Measurements from ENCODE around the gene BIRC5.
"Not testable (repeated sequence)": the region's sequence is repeated elsewhere in the genome, so short reads cannot be mapped to it uniquely, and the experiment has no call there.

BIRC5 gene

DNA sequence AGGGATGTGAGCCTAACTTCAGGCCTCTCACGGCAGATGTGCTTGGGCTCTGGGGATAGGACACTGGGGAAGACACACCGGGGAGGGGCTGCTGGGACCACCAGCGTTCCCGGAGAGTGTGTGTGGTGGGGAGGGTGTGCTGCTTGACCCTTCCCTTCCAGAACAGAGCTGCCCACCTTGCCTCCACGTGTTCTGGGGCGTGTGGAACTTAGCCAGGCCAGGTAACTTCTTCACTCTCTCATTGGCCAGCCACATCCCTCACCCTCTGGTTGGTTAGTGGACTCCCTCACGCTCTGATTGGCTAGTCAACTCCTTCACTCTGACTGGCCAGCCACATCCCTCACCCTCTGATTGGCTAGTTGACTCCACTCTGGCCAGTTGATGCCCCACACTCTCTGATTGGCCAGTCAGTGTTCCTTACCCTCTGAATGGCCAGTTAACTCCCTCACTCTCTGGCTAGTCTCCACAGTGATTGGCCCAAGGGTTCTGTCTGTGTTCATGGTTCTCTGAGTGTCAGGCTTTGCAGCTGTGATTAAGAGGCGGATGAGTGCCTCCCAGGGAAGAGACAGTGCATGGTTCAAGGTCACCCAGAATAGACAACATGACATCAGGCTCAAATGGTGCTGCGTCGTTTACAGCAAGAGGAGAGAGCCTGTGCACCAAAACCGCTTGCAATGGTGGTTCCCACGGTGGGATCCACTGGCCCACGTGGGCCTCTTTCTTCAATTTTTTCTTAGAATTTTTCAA, 27.4 kb downstream of the BIRC5 start:
- DNase-seq, result no peak

DNA sequence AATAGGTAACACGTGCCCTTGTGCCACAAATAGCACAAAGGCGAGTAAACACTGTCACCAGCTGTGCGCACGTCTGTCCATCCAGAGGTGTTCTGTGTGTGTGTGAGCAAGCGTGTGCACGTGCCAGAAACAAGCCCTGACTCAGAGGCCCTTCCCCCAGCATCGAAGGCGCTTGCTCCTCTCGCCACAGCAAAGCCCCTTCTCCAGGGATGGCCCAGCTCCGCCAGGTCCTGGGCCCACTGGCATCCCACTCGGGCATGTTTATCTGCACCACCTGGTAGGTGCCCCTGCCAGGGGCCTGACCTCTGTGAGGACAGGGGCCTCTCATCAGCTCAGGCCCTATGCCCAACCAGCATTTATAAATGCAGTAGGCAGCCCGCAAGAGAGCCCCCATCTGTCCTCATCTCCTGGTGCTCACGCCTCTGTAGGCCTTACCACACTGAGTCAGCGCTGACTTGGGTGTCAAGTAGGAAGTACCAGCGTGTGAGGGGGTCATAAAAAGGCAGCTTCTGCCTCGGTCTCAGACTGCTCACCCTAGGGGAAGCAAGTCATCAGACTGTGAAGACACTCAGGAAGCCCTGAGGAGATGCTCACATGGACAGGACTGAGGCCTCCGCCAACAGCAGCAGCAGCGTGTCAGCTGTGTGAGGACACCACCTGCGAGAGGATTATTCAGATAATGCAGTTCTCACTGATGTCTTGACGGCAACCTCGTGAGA, 28.1 kb downstream of the BIRC5 start:
- no peak for DNase-seq

DNA sequence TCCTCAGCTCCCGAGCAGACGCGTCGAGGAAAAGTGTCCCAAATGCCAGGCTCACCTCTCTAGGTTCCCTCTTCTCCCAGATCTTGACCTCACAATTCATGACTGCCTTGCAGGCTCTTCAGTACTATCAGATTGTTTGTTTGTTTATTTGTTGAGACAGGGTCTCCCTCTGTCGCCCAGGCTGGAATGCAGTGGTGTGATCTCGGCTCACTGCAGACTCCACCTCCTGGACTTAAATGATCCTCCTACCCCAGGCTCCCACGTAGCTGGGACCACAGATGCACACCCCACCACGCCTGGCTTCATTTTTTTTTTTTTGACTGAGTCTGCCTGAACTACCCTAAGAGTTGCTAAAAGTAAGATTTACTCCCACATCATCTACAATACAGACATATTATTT, 33.3 kb downstream of the BIRC5 start:
- no peak for DNase-seq

DNA sequence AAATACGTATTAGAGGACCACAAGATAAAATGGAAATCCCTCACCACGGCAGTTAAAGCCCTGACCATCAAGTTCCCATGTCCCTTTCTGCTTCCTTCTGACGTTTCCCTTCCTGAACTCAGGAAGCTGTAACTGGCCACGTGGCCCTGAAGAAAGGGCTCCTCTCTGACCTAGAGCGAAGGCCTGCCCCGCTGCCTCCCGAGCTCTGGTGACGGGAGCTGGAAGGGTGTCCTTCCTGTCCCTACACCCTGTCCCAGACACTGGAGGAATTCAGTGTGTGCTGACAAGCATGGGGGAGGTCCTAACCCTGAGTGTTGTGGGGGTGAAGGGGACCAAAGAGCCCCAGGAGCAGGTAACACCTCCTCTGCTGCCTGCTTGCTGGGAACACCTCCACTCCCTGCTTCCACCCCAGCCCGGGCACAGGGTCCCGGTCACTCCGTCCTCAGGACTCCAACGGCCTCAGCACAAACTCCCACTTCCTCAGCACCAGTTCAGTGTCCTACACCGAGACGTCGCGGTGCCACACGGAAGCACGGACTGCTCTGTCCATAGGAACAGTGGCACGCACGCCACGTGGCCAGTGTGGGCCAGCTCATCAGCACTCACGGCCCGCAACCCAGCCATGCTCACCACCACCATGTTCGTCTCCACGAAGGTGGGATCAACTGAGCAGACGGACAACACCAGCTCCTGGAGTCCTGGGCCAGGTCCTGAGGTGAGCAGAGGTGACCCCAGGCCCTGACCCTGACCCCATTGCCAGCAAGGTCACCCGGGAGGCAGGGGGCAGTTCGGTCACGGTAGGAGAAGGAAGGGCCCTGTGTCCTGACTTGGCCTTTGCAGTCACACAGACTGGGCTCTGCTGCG, 34.2 kb downstream of the BIRC5 start:
- no peak for DNase-seq

DNA sequence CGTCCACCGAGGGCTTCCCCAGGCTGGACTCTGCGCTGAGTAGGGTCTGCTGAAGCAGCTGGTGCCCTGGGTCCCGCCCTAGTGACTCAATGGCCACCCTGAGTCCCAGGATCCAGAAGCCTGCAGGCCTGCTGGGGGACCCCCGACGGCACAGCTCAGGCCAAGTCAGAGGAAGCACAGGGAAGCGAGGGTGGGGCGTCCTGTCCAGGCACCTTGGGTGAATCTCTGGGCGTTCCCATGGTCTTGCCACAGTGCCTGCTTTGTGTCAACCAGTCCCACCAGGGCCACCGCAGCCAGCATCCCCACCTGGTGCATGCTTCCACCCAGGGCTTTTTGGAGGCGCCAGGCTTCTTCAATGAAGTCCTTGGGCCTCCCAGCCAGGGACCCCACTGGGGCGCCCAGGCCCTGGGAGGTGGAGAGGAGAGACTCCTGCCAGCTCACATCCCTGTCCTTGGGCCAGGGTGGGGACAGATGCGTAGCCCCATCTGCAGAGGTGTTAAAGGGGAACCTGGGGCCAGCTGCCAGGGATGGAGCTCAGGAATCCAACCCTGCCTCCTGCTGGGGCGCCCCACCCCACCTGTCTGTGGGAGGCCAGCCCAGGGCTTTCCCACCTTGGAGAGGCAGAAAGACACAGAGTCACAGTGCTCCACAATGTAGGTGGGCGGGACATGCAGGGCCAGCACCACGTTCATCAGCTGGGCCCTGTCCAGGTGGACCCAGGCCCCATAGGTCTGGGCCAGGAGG, 35.2 kb downstream of the BIRC5 start:
- no peak for DNase-seq

DNA sequence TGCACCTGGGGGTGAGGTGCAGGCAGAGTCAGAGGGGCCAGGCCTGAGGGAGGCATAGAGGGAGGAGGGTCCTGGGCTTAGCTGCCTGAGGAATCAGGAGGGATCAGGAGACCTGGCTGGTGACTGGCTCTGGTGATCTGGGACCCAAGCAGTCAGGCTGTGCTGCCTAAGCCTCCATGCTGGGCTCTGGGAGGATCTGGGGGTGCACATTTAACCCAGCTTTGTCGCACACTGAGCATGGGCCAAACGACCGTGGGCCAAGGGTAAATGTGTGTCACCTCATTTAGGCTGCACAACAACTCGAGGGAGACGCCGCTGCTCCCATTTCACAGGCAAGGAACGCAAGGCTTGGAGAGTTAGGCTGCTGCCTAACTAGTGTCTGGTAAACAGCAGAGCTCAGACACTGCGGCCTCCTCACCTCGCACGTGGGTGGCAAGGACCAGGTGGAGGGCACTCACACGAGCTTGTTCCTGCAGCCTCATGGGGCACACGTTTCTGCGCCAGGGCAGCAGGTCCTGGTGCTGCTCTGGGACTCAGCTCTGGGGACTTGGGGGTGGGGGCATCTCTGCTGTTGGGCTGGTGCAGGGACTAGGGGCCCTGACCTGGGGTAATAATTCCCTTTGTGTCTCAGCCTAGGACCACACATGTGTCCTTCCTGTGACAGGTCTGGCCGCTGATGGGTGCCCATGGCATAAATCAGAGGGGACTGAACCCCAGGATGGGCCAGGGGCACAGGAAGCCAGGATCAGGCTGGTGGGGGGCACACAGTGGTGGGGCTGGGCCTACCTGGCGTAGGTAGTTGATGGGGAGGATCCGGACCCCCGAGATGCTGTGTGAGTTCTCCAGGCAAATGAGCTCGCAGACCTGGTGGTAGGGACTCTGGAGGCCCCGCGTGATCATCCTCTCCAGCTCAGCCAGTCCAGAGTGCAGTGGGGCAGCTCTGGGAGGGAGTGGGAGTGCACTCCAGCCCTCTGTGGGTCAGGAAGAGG, 36.1 kb downstream of the BIRC5 start:
- no peak for DNase-seq

DNA sequence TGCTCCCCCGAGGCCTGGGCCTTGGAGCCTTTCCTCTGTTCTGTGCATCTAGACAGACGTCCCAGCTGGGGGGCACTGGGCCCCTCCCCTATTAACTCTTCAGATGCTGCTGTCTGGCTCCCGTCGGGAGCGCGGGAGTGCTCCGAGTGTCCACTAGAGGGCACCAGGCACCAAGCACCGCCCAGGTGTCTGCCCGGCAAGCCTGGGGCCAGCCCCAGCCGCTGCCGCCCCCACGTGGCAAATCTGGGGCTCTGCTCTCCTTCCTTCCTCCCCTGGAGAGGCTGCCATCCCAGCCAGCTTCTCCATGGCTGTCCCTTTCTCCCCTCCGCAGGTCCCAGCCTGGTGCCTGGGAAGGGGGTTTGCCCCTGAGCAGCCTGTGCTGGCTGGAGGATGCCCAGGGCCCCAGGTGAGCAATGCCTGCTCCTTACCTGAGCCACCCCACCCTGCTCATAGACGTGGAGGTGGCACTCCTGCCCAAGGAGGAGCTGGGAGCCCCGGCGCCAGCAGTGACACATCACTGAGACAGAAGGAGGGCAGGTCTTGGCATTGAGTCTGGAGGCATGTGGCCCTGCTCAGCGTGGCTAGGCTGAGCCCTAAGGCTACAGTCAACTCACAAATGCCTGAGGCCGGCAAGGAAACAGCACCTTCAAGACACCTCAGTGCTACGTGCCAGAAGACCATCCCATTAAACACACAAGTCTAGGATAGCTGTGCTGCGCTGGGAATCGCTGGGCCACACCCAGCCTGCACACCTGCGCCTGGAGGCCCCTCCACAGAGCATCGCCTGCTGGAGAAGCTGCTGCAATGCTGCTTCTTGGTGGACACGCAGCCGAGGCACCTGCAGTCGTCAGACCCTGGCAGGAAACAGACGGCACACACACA, 37.1 kb downstream of the BIRC5 start:
- peak; percentile 74 for DNase-seq

DNA sequence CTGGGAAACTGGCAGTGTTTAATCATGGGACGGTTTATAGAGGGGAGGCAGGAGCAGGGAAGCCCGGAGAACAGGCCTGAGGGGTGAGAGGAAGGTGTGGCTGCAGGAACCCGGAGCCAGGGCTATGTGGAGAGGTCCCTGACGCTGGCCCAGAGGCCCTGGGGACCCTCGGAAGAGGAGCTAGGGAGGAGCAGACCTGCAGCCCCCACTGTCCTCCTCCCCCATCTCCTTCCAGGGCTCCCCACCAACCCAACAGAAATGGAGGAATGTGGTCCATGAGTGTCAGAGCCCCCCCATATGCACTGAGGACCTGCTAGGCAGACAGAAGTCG, 37.7 kb downstream of the BIRC5 start:
- DNase-seq, result no peak

DNA sequence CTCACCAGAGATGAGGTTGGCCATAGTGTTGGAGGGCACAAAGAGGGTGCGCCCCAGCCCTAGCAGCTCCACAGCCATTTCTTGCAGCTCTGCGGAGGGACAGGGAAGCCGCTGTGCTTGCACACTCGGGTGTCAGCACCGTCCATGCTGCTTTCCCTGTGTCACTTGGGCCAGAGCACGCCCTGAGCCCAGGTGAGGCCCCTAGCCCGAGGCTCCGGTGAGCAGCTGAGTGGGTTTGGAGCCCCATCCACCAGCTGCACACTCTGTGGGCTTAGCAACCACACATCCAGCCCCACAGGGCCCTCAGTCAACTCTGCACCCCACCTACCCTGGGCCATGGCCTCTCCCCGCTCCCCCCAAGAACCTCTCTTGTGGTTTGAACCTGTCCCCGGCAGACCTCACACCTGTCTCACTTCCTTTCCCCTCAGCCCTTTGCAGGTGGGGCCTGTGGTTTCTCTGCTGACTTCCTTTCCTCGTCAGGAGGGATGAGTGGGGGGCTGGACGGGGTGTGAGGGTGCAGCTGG, 38.1 kb downstream of the BIRC5 start:
- peak; percentile 74 for DNase-seq

DNA sequence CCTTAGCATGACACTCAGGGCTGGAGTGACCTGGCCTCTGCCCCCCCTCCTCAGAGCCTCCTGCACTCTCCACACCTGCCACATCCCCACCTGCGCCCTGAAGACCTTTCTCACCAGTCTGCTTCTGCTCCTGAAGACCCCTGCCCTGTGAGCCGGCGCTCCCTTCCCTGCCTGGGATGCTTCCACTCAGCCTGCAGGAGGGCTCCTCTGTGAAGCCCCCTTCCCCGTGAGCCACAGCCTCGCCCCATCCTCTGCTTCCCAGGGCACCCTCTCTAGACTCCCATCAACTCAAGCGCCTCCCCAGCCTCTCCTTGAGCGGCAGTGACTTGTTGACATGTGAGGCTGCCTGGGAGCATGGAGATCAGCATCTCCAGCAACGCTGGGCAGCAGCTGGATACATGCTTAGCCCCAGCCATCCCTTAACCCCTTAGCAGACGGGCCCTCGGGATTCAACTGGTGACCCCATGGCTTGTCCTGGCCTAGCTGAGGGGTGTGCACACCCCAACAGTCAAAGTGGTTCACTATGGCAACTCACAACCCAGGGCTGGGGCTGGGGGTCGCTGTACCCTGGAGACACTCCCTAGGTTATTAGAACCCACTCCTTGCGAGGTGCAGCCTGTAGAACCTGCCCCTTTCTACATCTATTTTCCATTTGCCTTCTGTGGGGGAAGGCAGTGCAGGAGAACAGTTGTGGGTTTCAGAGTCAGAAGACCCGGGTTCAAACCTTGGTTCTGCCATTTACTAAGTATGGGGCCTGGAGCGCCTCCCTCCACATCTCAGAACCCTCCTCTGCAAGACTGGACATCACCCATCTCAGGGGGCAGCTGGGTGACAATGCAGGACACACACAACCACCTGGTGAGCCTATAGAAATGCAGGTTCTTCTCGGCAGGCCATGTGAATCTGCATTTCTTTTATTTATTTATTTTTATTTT, 38.9 kb downstream of the BIRC5 start:
- DNase-seq, result peak; percentile 19

DNA sequence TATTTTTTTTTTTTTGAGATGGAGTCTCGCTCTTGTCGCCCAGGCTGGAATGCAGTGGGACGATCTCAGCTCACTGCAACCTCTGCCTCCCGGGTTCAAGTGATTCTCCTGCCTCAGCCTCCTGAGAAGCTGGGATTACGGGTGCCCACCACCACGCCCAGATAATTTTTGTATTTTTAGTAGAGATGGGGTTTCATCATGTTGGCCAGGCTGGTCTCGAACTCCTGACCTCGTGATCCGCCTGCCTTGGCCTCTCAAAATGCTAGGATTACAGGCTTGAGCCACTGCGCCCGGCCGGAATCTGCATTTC, 39.5 kb downstream of the BIRC5 start:
- DNase-seq, result not testable (repeated sequence)

DNA sequence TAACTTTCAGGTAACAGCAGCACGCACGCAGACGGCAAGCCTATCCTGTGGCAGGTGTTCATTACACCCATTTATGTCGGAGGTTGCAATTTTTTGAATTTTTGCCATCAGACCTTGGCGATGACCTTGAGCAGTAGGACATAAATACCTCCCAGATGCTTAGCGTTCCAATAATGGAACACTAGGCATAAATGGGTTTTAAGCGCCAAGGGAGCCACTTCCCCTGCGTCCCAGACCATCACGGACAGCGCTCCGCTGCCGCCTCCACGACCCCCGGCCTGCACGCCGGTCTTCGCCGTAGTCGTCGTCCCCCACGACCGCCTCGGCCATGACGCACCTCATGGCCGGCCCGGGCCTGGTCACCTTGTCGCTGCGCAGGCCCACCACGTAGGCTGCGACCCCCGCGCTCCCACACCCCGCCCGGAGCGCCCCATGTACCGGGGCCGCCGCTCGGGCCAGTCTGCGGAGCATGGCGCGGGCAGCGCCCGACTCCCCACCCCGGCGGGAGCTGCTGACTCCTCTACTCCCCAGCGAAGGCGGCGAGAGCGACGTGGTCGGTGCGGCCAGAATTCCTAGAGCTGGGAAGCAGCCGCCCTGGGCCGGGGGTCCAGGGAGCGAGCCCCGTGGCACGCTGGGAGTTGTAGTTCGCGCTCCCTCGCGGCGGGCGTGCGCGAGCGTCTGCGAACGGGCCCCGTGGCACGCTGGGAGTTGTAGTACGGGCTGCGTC, 40.1 kb downstream of the BIRC5 start:
- peak; percentile 73 for DNase-seq

DNA sequence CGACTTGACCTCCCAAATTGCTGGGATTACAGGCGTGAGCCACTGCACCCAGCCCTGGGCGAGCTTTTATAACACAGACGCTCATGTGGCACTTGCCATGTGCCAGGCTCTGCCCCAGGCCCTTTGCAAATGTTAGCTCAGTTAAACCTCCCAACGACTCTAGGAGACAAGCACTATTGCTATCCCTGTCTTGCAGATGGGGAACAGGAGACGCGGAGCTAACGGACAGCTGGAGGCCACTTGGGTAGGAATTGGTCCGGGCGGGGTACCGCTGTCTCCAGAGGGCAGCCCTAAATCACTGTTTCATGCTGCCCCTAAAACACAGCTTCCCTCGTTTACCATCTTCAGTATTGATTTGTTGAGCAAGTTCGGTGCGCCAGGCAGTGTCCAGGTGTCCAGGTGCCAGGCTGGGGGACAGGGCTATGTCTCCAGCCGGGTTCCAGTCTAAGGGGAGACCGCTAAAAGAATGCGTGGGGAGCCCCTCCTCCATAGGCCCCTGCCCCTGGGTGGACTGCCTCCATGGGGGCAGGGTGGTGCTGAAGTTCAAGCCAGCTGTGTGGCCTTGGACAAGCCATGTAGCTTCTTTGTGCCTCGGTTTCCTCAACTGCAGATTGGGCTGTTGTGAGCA, 41.1 kb downstream of the BIRC5 start:
- no peak for DNase-seq

DNA sequence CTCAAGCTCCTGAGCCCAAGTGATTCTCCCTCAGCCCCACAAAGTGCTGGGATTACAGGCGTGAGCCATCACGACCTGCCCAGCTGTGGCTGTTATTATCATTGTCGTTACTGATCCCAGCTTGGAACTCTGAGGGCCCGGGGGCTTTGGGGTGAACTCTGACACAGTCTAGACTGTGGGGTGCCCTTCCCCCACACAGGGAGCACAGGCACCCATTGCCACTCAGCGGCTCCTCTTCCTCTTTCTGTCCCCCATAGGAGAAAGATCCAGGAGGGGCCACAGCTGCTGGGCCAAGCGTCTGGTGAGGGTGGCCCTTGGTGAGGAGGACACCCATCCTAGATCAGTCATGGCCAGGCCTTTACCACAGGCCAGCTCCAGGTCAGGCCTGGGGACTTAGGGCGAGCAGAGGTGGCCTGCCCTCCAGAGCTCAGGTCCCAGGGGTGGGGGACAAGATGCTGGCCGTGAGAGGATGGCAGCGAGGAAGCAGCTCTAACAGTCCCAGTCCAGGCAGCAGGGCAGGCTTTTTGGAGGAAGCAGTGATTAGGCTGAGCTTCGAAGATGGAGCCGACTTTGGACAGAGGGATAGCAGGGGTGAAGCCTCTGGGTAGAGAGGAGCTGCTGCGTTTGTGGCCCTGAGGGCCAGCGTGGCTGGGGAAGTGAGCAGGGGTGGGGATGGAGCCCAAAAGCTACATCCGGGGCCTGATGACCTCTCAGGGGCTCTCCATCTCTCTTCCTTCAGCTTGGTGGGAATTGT, 42.1 kb downstream of the BIRC5 start:
- no peak for DNase-seq

DNA sequence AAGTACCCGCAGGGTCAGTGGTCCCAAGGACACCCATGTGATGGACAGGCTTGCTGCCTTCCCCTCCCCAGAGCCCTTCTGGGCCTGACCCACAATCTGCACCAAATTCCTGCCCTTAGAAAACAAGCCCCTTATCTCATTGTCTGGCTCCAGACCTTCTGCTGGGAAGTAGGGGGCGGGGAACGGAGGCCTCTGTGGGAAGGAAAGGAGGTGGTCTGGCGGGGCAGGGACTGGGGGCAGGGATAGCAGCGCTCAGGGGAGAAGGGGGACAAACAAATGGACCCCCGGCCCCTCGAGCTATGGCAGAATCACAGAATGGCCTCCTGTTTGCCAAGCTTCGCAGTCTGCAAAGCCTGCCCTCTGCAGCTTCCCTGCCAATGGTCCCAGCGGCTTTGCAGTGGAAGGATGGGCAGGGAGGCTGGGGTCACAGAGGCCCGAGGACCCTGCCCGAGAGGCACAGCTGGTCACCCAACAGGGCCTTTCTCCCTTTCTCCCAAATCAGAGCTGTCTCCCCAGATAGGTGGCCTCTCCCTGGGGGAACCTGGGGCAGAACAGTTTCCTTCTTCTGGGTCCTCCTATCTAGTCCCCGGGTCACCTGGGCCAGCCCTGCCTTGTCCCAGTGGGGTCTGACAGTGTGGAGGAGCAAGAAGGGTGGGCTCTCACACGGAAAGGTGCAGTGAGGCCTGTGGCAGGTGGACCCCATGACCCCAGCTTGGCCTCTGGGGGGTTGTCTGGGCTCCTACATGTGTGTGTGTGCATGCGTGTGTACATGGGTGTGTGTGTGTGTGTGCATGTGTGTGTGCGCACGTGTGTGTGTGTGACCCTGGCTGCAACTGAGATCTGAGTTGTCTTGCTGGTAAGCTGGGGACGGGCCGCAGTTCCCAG, 42.9 kb downstream of the BIRC5 start:
- no peak for DNase-seq

DNA sequence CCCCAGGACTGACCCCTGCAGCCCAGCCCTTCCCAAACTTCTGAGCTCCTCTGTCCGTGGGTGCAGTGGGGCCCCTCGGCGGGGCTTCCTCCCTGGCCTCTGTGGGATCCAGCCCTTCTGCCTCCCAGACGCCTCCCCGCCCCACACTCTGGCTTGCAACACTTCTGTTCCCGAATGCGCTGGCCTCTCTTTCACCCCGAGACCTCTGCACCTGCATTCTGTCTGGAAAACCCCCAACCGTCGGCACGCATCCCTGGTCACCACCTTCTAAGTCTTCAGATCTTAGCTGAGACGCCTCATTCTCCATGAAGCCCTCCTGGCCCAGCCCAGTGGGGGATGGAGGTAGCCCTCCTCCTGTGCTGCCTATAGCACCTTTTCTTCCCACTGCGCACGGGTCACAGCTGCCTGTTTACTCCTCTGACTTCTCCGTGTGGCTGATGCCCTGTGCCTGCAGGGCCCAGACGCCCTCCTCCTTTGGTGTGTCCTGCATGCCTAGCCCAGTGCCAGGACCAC, 43.8 kb downstream of the BIRC5 start:
- DNase-seq, result no peak
